Measurements from ENCODE around the gene PCDH9.

- TF ChIP-seq CTCF (IDR thresholded peaks at IDR 0.05; ENCODE audit: low read depth, low read length) (no peak), MAX (IDR thresholded peaks at IDR 0.05; ENCODE audit: low read depth, low read length) (no peak)
Observed at GRCh38 chr13:66663711-66664110, 566.4 kb downstream of the PCDH9 start.
